HepG2 (cell line): ENCODE measurements around the gene POGK. TPM values are rescaled to one million over a fixed set of nuclear protein-coding genes. Genes with fewer than 3 reads are reported as not detected.

Source experiments
- ATAC-seq: fragments of 200-7000 bp; cut with Tn5 transposase; 3 replicates; pipeline ENCODE4 v1.9.1; 2020; ENCODE audit warnings: mild to moderate bottlenecking, moderate library complexity
- BruUV-seq: library from RNA; stranded (reverse); fragments of 400-500 nt; replicated peaks from 2 replicates; lab custom pipeline; 2021; lab: Mats Ljungman, UMichigan
- CTCF ChIA-PET: fragments of 300-600 bp; formaldehyde crosslinking; extraction: SDS; loops from one replicate; lab custom pipeline; 2021; ENCODE audit warnings: low total read pairs, inconsistent platforms, low intra/inter-chr PET ratio; lab: Yijun Ruan, JAX
- POLR2A ChIA-PET: fragments of 350-600 bp; sonication (Branson Sonifier 250); formaldehyde crosslinking; loops from one replicate; lab custom pipeline; 2020; ENCODE audit warnings: antibody characterized with exemption, inconsistent platforms; lab: Yijun Ruan, JAX
- DNase-seq: peaks from one replicate; pipeline ENCODE4 v3.0.0-alpha.2; 2015; ENCODE audit warnings: low spot score
- FAIRE-seq: peaks from 3 replicates; lab custom pipeline; 2011; peaks lifted over from hg19 to GRCh38; lab: Jason Lieb, UNC
- H2AFZ ChIP-seq: one replicate; pipeline ENCODE4 v1.6.1; 2011; ENCODE audit warnings: low read length, inconsistent platforms
- H3K27ac ChIP-seq: fragments of 300-600 bp; 3 replicates; pipeline ENCODE4 v1.8.0; 2011; ENCODE audit warnings: mixed run types, mild to moderate bottlenecking, mixed read lengths, low read length, inconsistent platforms; ENCODE audit not compliant: insufficient read depth; ENCODE audit errors: extremely low read length
- H3K27me3 ChIP-seq, 2 experiments: fragments of 200-600 bp in 1 of 2; 2 replicates in 1 of 2; 3 replicates in 1 of 2; pipeline versions ENCODE4 v1.6.0 to v1.8.0; 2011; ENCODE audit warnings: low read length in 2 of 2, mild to moderate bottlenecking in 2 of 2, moderate library complexity in 2 of 2, inconsistent platforms in 1 of 2; ENCODE audit not compliant: insufficient read depth in 2 of 2, control insufficient read depth in 1 of 2
- H3K36me3 ChIP-seq, 2 experiments: fragments of 200-600 bp in 1 of 2; replicated peaks in 1 of 2; 2 replicates in 1 of 2; 3 replicates in 1 of 2; pipeline versions ENCODE4 v1.5.1 to v1.8.0; 2011; ENCODE audit warnings: low read length in 2 of 2, inconsistent platforms in 1 of 2; ENCODE audit not compliant: insufficient read depth in 2 of 2, control insufficient read depth in 1 of 2
- H3K4me1 ChIP-seq: 2 replicates; pipeline ENCODE4 v1.5.1; 2012; ENCODE audit warnings: low read length, inconsistent platforms; ENCODE audit not compliant: insufficient read depth
- H3K4me2 ChIP-seq: 2 replicates; pipeline ENCODE4 v1.6.0; 2011; ENCODE audit warnings: low read depth, low read length, inconsistent platforms
- H3K4me3 ChIP-seq, 3 experiments: fragments of 200-600 bp in 1 of 3; sonication (generic), shearing (Covaris generic) in 1 of 3; replicated peaks in 1 of 3; 2 replicates each; pipeline ENCODE4 v1.5.1; 2011 to 2016; ENCODE audit warnings: low read length in 3 of 3, inconsistent platforms in 2 of 3, low read depth in 2 of 3, mild to moderate bottlenecking in 2 of 3, control low read depth in 1 of 3, mixed read lengths in 1 of 3; ENCODE audit not compliant: insufficient read depth in 1 of 3
- H3K79me2 ChIP-seq: one replicate; pipeline ENCODE4 v1.6.1; 2011; ENCODE audit warnings: low read length, inconsistent platforms; ENCODE audit not compliant: insufficient read depth
- H3K9ac ChIP-seq: 2 replicates; pipeline ENCODE4 v1.6.0; 2011; ENCODE audit warnings: mild to moderate bottlenecking, low read depth, low read length, inconsistent platforms; ENCODE audit not compliant: insufficient read depth
- H3K9me3 ChIP-seq: 2 replicates; pipeline ENCODE4 v1.5.1; 2012; ENCODE audit warnings: mild to moderate bottlenecking, low read length
- H4K20me1 ChIP-seq: 2 replicates; pipeline ENCODE4 v1.6.0; 2011; ENCODE audit warnings: inconsistent platforms, mild to moderate bottlenecking, low read length, moderate library complexity; ENCODE audit not compliant: insufficient read depth
- MED1 ChIP-seq: sonication (generic); formaldehyde crosslinking; IDR thresholded peaks from 2 replicates; pipeline ENCODE4 v1.4.0; 2020; ENCODE audit warnings: missing genetic modification reagents
- MTA1 ChIP-seq: sonication (generic); formaldehyde crosslinking; IDR thresholded peaks from 2 replicates; pipeline ENCODE4 v1.4.0; 2020; ENCODE audit warnings: missing genetic modification reagents, mild to moderate bottlenecking, borderline replicate concordance
- RNF219 ChIP-seq: sonication (generic); formaldehyde crosslinking; IDR thresholded peaks from 2 replicates; pipeline ENCODE4 v1.5.0; 2020; ENCODE audit warnings: mild to moderate bottlenecking, missing genetic modification reagents
- SP140L ChIP-seq: sonication (generic); formaldehyde crosslinking; IDR thresholded peaks from 2 replicates; pipeline ENCODE4 v1.4.0; 2020; ENCODE audit warnings: missing genetic modification reagents, borderline replicate concordance
- ZBED4 ChIP-seq: sonication (generic); formaldehyde crosslinking; IDR thresholded peaks from 2 replicates; pipeline ENCODE4 v1.4.0; 2020; ENCODE audit warnings: missing genetic modification reagents, borderline replicate concordance
- ZBTB8A ChIP-seq: sonication (generic); formaldehyde crosslinking; IDR thresholded peaks from 2 replicates; pipeline ENCODE4 v1.4.0; 2020; ENCODE audit warnings: mild to moderate bottlenecking, low read depth, missing genetic modification reagents, borderline replicate concordance
- ZNF274 ChIP-seq: sonication (generic); formaldehyde crosslinking; IDR thresholded peaks from 2 replicates; pipeline ENCODE4 v1.5.1; 2020; ENCODE audit warnings: mild to moderate bottlenecking, missing genetic modification reagents
- ZNF510 ChIP-seq: sonication (generic); formaldehyde crosslinking; IDR thresholded peaks from 2 replicates; pipeline ENCODE4 v1.4.0; 2020; ENCODE audit warnings: low read depth, mild to moderate bottlenecking, missing genetic modification reagents
- WGBS: methylation state at CpG from one replicate; pipeline ENCODE4 v1.1.6; 2017; ENCODE audit warnings: low lambda C conversion rate; 5-methylcytosine and 5-hydroxymethylcytosine counted together
- in situ Hi-C: cut with HindIII; loops from 2 replicates; pipeline ENCODE4 v1.10.0; 2017; ENCODE audit warnings: low pct_unique_long_range_greater_than_20kb; ENCODE audit not compliant: extremely low pct_ligation_motif_present
- intact Hi-C: fragments of 100-400 bp; cut with micrococcal nuclease; formaldehyde crosslinking; loops from one replicate; pipeline ENCODE4 v1.10.0; 2022; ENCODE audit not compliant: unreplicated experiment
- polyA plus RNA-seq, 8 experiments: library from polyadenylated mRNA; depleted of rRNA in 3 of 8; stranded (reverse) in 7 of 8; unstranded in 1 of 8; fragments of >200 nt; fragmentation: Illumina TruSeq in 4 of 8; extraction: Trizol in 4 of 8; gene quantifications; 2 replicates each; pipeline versions ENCODE4 v1.2.1 to v1.2.3, GENCODE V29; 2011 to 2016; ENCODE audit warnings: low read depth in 4 of 8, missing spikeins in 1 of 8, mixed read lengths in 1 of 8; ENCODE audit not compliant: insufficient read depth in 1 of 8
- total RNA-seq, 5 experiments: library from RNA; depleted of rRNA; stranded (reverse); fragments of >200 nt; fragmentation: Illumina TruSeq; extraction: Trizol; gene quantifications; 2 replicates each; pipeline ENCODE4 v1.2.3, GENCODE V29; 2016; ENCODE audit warnings: low read depth in 1 of 5

POGK gene
- total and polyA plus RNA-seq, 2 of the 13 experiments (the other 11 are each of a cell fraction or from before 2014, with no cell fraction given): 4.8 to 16.2 TPM

GRCh38 chr1:166859597-166859996 lies 20.3 kb downstream of the POGK start:
- no peak; the same call in 2 of the 3 replicates for ATAC-seq
- H3K4me1 ChIP-seq: no peaks in the 10 kb centered on the region
- ChIA-PET POLR2A (no interaction called here), CTCF (no interaction called here)
- no TSS peak for BruUV-seq
- H3K4me3 ChIP-seq: no peak overlapping the region
- no peaks in the 10 kb centered on the region for H3K9me3 ChIP-seq
- peaks cover 3% of the 10 kb centered on the region for H3K79me2 ChIP-seq
- intact Hi-C loops: no loop called here
- no peak overlapping the region for H3K27ac ChIP-seq
- no peak overlapping the region for H3K4me2 ChIP-seq
- 98% methylated on average over 5 of the region's 5 CpGs for WGBS
- TF ChIP-seq ZNF510 (CRISPR knock-in tag) (no peak), ZBTB8A (CRISPR knock-in tag) (no peak), MTA1 (CRISPR knock-in tag) (no peak), RNF219 (CRISPR knock-in tag) (no peak), MED1 (CRISPR knock-in tag) (no peak), ZBED4 (no peak), SP140L (CRISPR knock-in tag) (no peak), ZNF274 (CRISPR knock-in tag) (no peak)
- no peaks in the 10 kb centered on the region for H4K20me1 ChIP-seq
- H3K9ac ChIP-seq: no peak overlapping the region
- no peak overlapping the region for H2AFZ ChIP-seq
- peaks cover 7 to 84% of the 10 kb centered on the region in 2 experiments for H3K36me3 ChIP-seq
- in situ Hi-C loops: no loop called here
- no peak for FAIRE-seq
- H3K27me3 ChIP-seq: no peaks in the 10 kb centered on the region
- DNase-seq: no peak
